HK-2 (cell line): ENCODE measurements around the gene TPRX1.
"Not testable (repeated sequence)": the region's sequence is repeated elsewhere in the genome, so short reads cannot be mapped to it uniquely, and the experiment has no call there.

ENCODE experiments used
- DNase-seq: peaks from one replicate; pipeline ENCODE4 v3.0.0-alpha.2; 2018; ENCODE audit not compliant: unreplicated experiment

Gene TPRX1

DNA sequence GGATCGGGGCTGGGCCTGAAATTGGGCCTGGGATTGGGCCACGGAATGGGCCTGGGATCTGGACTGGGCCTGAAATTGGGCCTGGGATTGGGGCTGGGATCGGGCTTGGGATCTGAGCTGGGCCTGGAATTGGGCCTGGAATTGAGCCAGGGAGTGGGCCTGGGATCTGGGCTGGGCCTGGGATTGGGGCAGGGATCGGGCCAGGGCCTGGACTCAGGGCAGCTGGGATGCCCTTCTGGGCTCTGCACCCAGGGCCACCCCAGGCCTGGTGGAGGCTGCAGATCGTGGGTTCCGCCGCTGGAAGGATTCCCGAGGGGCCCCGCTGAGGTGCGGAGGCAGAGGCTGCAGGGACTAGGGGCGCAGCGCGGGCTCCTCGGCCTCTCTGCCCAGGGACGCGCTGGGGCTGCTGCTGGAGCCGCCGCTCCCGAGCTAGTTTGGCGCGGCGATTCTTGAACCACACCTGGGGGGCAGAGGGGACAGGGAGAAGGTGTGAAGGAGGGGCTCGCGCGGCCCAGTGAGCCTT lies 1.8 kb downstream of the TPRX1 start:
- DNase-seq = no peak

DNA sequence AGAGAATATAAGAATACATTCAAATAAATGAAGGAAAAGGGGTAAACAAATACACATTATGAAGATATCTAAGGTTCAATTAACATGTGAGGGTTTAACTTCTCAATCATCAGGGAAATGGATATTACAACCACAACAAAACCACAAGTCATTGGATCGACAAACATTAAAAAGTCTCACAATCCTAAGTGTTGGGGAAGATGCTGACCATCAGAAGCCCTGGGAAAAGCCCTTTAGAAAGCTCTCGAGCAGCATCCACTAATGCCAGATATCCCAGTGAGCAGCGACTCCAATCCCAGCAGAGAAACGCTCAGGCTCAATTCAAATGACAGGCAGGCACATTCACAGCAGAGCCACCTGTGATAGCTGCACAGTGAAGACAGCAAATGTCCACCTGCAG lies 3.1 kb downstream of the TPRX1 start:
- no peak for DNase-seq

DNA sequence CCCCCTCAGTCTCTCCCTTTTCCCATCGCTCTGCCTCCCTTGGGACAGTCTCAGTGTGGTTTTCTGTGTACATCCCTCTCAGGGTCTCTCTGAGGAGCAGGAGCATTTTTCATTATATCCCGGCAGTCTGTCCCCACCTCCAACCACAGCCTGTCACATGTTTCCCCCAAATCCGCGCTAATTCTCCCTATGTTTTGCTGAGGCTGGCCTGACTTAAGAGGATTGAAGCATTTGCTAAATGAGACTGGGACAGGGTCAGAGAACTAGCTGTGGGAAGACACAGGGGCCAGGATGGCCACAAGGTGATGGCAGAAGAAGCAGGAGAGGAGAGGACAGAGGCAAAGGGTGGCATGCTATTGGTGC lies 5.5 kb downstream of the TPRX1 start:
- DNase-seq = no peak

DNA sequence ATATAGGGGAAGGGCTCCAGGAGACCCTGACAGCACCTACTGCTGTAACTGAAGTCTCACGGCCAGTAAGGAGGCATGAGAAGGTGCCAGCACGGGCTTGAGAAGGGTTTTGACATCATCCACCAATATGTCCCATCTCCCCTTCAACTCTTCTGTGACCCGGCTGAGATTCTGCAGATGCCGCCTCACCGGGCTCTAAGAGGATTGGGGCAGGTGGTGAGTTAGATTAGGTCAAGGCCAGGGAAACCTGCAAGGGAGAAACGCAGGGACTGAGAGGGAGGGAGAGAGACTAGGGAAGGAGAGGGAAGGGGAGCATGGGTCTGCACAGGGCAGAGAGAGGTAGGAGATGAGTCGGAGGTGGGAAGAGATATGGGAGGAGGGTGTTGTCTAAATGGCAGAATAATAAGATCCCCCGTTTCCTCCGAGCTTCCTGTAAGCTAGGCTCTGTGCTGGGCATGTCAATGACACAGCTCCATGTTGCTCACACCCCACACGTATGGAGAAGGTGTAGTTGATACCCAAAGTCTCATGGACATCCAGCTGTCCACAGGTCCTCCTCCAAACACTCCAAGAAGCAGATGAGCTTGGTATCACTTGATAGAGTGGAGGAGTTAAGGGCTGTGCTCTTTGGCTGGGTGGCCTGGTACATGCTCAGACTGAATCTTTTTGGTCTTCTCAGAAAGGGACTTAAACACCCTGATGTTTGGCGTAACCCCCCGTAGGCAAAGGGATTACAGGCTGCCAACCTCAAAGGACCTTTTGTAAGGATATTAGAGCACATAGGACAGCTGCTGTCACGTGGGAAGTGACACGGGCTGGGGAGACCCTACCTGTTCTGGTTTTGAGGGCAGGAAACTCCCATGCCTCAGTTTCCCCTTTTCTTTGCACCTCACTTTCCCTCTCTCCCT lies 6.1 kb downstream of the TPRX1 start:
- DNase-seq = no peak

DNA sequence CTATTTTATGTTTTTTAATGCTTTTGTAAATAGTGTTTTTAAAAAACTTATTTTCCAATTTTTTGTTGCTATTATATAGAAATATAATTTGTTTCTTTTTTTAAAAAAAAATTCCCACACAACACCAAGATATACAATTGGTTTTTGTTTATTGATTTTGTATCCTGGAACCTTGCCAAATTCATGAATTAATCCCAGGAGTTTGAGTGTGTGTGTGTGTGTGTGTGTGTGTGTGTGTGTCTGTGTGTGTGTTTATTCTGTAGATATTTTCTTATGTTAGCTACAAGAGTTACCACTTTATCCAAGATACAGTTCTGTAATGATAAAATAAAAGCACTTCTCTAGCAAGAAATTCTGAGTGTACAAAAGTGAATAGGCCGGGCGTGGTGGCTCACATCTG lies 7.6 kb downstream of the TPRX1 start:
- DNase-seq = no peak

DNA sequence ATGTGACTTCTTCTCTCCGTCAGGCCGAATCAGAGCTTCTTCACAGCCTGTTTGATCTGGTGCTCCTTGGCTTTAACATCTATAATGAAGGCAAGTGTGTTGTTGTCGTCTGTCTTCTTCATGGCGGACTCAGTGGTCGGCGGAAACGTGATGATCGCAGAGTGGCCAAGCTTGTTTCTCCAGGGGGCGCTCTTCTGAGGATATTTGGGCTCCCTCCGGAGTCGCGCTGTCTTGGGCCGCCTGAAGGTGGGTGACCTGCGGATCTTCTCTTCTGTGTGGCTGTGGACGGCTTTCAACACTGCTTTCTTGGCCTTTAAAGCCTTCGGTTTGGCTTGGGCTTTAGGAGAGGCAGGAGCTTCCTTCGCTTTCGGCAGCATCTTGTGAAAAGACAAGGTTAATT lies 9.8 kb downstream of the TPRX1 start:
- no peak for DNase-seq

DNA sequence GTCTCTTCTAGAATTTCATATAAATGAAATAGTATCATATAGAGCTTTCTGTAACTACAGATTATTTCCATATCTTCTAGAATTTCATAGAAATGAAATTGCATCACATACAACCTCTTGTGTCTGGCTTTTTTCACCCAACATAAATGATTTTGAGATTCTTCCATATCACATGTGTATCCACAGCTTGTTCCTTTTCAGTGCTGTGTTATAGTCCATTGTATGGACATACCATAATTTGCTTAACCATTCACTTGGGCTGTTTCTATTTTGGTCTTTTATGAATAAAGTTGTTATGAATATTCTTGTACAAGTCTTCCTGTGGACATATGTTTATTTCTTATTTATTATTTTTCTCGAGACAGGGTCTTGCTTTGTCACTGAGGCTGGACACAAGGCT lies 11.7 kb downstream of the TPRX1 start:
- DNase-seq = no peak

DNA sequence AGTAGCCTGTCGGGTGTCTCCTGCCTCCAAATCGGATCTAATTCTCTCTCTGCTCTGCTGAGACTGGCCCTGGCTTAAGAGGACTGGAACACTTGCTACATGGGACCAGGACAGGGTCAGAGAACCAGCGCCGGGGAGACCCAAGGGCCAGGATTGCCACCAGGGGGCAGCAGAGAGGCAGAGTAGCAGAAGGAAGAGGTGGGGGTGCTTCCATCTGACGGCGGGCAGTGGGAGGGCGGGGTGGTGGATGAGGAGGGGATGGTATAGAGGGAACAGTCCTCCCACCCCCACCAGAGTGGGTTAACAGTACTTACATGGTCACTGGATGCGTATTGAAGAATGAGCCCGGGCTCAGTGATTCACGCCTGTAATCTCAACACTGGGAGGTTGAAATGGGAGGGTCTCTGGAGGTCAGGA lies 13.9 kb downstream of the TPRX1 start:
- DNase-seq = peak; percentile 87

DNA sequence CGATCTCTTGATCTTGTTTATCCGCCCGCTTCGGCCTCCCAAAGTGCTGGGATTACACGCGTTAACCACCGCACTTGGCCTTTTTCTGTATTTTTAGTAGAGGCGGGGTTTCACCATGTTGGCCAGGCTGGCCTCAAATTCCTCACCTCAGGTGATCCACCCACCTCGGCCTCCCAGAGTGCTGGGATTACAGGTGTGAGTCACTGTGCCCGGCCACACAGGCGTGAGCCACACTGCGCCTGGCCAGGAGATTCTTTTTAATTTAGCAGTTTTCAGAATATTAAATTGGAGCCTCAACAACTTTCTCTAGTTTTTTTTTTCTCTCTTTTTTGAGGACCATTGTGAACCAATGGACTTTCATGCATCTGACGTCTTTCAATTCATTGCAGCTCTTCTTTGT lies 14.5 kb downstream of the TPRX1 start:
- DNase-seq = peak; percentile 38

DNA sequence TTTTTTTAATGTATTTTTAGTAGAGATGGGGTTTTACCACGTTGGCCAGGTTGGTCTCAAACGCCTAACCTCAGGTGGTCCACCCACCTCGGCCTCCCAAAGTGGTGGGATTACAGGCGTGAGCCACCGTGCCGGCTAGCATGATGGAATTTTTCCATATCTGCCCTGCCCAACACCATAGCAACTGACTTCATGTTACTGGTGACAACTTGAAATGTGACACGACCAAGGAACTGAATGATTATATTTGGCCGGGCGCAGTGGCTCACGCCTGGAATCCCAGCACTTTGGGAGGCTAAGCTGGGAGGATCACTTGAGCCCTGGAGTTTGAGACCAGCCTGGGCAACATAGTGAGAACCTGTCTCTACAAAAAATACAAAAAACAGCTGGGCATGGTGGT lies 17.0 kb downstream of the TPRX1 start:
- DNase-seq = not testable (repeated sequence)

DNA sequence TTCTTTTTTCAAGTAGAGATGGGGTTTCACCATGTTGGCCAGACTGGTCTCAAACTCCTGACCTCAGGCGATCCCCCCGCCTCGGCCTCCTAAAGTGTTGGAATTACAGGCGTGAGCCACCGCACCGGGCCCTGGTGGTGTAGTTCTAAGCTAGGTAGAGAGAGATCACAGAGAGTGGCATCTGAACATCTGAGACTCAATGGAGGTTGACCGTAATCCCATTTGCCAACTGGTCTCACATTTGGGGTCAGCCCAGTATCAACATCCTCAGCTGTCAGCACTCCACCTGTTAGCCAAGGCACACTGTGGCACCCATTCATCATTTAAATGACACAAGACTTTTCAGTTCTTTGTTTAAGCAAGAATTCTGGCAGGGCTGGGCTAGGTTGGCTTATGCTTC lies 17.8 kb downstream of the TPRX1 start:
- DNase-seq = no peak

DNA sequence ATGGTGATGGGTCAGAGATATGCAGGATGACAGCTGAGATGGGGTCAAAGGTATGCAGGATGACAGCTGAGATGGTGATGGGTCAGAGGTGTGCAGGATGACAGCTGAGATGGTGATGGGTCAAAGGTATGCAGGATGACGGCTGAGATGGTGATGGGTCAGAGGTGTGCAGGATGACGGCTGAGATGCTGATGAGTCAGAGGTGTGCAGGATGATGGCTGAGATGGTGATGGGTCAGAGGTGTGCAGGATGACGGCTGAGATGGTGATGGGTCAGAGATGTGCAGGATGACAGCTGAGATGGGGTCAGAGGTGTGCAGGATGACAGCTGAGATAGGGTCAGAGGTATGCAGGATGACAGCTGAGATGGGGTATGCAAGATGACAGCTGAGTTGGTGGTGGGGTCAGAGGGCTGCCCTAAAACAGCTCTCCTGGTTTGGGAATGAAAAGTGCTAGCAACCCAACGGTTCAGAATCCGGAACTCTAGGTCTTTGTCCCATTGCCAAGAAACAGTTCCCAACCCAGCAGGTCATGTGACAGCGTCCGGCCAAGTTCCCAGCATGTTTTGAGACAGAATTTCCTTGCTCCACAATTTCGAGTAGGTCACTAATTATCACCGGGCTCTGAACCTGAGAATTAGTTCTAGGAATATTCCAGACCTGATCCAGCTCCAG lies 22.6 kb downstream of the TPRX1 start:
- no peak for DNase-seq

DNA sequence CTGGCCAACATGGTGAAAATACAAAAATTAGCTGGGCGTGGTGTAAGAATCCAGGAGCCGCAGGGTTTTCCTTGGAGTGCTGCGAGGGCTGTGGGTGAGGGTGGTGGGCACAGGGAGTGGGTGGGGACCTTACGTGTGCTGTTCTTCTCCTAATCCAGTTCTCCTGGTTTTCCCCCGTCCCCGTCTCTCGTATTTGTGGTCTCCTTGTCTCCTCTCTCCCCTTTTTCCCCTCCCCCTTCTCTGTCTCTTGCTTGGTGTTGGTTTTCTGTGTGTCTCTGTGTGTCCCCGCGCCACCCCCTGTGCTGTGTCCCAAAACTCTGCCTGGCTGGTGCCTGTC lies 24.2 kb downstream of the TPRX1 start:
- no peak for DNase-seq

DNA sequence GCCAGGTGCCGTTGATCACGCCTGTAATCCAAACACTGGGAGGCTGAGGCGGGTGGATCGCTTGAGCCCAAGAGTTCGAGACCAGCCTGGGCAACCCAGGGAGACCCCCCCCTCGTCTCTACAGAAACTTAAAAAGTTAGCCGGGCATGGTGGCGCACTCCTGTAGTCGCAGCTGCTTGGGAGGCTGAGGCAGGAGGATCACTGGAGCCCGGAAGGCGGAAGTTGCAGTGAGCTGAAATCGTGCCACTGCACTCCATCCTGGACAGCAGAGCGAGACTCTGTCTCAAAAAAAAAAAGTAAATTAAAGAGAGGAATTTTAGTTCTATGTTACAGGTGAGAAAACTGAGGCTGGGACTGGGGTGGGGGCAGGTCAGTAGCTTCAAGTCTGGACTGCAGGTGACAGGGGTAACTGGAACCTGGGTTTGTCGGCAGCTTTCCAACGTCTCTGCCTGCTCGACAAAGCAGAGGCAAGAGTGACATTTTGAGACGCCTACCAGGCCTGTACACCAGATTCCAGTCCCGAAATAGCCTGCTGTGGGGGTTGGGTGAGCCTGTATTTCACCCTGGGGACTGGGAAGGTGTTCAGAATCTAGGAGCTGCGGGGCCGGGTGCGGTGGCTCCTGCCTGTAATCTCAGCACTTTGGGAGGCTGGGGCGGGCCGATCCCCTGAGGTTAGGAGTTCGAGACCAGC lies 24.7 kb downstream of the TPRX1 start:
- no peak for DNase-seq

DNA sequence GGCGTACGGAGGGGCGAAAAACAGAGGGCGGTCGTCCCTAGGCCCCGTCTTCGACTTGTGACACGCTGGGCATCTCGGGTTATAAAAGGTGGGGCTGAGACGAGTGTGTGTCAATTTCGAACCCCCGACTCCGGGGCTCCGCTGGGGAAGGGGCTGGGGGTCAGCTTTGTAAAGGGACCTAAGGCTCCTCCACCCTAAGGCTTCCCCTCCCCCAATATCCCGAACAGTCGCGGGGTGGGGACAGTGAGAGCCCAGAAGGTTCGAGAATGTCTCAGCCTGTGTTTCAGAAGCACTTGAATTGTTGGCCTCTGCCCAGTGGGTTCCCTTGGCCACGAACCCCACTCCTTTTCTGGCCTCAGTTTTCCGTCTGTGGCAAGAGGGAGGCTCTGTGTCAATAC lies 25.4 kb downstream of the TPRX1 start:
- DNase-seq = no peak

DNA sequence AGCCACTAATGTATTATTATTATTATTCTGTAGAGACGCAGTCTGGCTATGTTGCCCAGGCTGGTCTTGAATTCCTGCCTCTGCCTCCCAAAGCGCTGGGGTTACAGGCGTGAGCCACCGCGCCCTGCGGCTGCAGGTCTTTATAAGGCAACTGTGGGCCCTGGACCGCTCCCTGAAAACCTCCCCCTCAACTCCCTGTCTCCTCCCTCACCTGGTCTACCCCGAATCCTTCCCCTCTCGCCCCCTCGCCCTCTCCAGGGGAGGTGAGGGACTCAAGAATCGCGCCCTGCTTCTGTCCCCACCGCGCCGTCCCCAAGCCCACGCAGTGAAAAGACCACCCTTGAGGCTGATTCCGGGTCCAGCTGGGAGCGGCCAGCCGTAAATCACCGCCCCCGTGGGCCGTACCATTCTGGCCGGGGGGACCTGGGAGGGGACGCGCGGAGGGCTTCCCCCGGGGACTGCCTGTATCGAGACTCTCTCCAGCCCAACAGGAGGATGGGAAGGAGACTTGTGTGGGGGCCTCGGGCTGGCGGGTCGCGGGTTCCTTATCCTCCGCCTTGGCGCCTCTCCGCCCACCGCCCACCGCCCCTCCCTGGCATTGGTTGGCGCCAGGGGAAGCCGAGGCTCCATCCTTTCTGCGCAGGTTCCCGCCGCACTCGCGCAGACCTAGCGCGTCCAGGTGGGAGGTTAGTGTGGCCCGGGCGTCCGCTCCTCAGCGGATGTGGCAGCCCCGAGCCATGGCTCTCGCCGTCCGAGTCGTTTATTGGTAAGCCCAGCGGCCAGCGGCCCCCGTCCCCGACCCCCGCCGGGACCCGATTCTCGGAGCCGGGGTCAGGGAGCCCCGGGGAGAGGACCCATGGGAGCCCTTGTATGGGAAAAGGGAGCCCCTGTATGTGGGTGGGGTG lies 26.1 kb downstream of the TPRX1 start, which contains the start of gene SELENOW:
SELENOW (plus strand) TSS at position 655 of the 905 bp plus-strand sequence; CDS start at position 738, 83 bp downstream.
- DNase-seq = peak; percentile 85

DNA sequence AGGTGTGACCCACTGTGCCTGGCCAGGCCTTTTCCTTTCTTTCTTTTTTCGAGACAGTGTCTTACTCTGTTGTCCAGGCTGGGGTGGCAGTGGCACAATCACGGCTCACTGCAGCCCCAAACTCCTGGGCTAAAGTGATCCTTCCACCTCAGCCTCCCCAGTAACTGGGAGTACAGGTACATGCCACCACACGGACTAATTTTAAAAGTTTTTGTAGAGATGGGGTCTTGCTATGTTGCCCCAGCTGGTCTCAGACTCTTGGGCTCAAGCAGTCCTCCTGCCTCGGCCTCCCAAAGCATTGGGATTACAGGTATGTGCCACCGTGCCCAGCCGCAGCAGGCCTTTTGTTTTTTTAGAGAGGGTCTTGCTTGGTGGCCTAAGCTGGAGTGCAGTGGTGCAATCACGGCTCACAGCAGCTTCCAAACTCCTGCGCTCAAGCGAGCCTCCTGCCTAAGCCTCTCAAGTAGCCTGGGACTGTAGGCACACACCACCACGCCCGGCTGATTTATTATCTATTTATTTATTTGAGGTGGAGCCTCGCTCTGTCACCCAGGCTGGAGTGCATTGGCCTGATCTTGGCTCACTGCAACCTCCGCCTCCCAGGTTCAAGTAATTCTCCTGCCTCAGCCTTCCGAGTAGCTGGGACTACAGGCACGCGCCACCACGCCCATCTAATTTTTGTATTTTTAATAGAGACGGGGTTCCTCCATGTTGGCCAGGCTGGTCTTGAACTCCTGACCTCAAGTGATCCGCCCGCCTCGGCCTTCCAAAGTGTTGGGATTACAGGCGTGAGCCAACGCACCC lies 26.9 kb downstream of the TPRX1 start:
- not testable (repeated sequence) for DNase-seq

DNA sequence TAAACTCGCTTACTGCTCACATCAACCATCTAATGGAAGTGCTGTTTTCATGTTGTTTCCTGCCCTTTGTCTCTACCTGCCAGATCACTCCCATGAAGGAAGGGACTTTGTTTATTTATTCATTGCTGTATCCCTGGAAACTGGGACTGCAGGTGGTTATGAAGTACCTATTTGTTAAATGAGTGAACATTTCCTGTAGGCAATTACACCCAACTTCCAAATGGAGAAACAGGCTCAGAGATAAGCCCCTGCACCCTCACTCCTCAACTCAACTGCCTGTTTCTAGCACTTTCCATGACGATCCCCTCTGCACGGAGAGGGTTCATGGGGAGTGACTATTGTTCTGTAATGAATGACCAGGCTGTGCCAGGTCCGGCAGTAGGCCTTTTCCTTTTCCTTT lies 27.8 kb downstream of the TPRX1 start:
- DNase-seq = no peak

DNA sequence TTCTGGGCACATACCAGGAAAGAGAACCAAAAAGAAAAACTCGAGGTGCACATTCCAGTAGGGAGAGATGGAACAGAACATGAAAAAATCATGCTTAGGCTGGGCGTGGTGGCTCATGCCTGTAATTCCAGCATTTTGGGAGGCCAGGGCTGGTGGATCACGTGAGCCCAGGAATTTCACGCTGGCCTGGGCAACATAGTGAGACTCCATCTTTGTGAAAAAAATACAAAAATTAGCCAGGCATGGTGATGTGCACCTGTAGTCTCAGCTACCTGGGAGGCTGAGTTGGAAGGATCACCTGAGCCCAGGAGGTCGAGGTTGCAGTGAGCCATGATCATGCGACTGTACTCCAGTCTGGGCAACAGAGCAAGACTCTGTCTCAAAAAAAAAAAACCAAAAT lies 33.1 kb downstream of the TPRX1 start:
- not testable (repeated sequence) for DNase-seq

DNA sequence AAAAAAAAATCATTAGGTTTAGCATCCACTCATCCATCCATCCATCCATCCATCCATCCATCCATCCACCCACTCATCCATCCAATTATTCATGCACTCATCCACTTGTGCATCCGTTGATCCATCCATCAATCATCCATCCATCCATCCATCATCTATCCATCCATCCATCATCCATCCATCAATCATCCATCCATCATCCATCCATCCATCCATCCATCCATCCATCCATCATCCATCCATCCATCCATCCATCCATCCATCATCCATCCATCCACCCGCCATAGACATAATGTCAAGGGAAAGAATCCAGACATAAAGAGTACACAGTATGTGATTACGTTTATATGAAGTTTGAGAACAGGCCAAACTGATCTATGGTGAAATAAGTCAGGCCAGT lies 34.8 kb downstream of the TPRX1 start:
- no peak for DNase-seq

DNA sequence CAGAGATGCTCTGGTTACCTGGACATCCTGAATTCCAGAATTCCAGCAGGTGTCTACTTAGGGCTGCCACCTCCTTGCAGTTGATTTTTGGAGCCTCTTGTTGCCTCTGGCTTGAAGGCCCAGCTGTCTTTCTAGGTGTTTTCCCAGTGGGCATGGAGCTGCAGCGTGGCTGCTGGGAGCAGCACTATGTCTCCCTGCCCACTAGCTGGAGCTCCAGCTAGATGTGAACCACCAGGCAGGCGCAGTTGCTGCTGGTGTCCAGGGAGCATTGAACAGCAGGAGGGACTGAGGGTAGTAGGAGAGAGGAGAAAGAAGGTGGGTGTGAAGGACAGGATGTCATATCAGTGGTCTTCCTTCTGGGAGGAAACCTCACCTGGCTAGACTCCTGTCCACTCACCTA lies 35.7 kb downstream of the TPRX1 start:
- no peak for DNase-seq
